Stimulated activated CD4-positive, alpha-beta T cell treated with anti-CD3 and anti-CD28 coated beads, Interleukin-15, amount 100 ng/mL, for 1 hour (primary cell): ENCODE results near the gene CCP110.
A peak's percentile ranks its signal among the peaks of the same experiment; 100 is the strongest.
"Not testable (repeated sequence)": the region's sequence is repeated elsewhere in the genome, so short reads cannot be mapped to it uniquely, and the experiment has no call there.

Source experiments
- DNase-seq, 2 donors: peaks; one replicate each; pipeline ENCODE4 v3.0.0-alpha.2; 2020; ENCODE audit warnings: low read depth in 1 of 2, low spot score in 1 of 2

The CCP110 gene

GRCh38 chr16:19512297-19512696, 11.4 kb upstream of the CCP110 start:
- no peak for DNase-seq

DNA sequence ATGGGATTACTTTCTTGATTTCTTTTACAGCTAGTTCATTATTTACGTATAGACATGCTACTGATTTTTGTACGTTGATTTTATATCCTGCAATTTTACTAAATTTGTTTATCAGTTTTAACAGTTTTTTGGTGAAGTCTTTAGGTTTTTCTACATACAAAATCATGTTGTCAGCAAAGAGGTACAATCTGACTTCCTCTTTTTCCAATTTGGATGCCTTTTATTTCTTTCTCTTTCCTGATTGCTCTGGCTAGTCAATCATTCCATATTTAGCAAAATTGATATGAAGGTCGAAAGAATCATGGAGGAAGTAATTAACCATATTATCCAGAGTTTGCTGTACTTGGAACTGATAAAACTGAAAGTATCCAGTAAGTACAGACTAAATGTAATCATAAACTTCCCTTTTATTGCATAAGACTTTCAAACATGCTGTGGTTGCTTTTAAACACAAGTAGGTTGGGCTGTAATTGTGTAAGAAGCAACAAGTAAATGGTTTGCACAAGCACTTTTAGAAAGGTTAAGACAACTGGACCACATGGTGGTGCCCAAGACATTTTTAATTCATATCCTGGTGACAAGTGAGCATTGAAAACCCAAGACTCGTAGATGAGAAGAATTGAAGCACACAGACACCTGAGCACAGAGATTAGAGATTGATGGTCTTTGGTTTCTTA, 10.2 kb upstream of the CCP110 start:
- no peak for DNase-seq

- DNase-seq = no peak
Observed at GRCh38 chr16:19515757-19516156, 8.0 kb upstream of the CCP110 start.

- DNase-seq = no peak
Observed at GRCh38 chr16:19517424-19518089, 6.2 kb upstream of the CCP110 start.

- DNase-seq = no peak
Observed at GRCh38 chr16:19518388-19518787, 5.4 kb upstream of the CCP110 start.

DNA sequence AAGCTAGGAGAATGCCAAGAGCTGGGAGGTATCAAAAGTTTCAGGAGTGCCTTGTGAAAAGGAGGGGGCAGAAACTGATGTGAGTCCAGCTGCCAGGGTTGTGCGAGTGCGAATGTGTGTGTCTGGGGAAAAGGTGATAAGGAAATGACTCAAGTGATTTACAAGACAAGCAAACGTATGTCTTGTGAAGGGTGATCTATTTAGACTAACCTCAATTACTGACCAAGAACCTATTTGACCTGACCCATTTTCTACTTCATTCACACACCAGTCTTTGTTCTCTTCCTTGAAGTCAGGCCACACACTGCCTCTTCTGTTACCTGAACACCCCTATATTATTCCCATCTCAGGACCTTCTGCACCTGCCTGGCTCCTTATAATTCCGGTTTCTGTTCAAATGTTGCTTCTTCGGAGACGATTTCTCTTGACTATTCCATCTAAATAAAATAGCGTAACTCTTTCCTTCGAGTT, 2.8 kb upstream of the CCP110 start:
- no peak for DNase-seq

GRCh38 chr16:19521471-19522396, 2.0 kb upstream of the CCP110 start, which contains the start of gene GDE1:
Gene GDE1 (minus strand): TSS chr16:19522098. CDS start chr16:19521964, 134 bp downstream.
- peak; percentile 89 to 94 for DNase-seq

- DNase-seq = no peak
Observed at GRCh38 chr16:19522397-19522732, 1.4 kb upstream of the CCP110 start.

DNA sequence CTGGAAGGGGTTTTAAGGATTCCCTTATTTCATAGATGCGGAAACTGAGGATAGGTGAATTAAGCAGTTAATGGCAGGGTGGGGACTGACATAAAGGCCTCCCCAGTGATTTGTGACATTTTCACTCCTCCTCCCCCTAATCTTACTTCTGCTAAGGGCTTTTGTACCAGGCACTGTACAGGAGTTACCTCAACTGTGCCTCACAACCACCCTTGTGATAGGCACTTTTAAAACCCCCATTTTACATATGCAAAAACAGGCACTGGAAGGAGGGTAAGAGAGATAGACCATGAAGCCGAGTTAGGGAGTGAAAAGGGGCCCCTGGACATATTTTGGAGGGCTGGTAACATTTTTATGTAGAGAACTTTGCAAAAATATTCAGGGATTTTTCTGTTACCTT, 982 bp upstream of the CCP110 start:
- no peak for DNase-seq

DNA sequence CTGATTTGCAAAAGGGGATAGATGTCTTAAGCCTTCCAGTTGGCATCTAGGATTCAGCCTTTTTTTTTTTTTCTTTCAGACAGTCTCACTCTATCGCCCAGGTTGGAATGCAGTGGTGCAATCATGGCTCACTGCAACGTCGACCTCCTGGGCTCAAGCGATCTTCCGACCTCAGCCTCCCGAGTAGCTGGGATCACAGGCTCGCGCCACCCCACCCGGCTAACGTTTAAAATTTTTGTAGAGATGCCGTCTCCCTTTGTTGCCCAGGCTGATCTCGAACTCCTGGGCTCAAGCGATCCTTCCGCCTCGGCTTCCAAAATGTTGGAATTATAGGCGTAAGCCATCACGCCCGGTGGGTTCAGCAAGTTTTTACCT, 571 bp upstream of the CCP110 start:
- DNase-seq = no peak

DNA sequence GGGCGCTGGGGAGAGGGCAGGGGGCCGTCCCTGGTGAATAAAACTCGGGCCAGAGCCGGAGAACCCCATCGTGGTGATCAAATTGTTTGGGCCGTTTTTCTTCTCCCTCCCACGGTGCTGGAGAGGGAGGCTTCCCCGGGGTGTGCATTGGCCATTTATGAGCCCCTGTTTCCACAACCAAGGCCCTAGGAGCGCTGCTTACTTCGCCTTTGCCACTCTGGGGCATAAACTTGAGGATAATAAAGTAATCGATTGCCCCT, 544 bp downstream of the CCP110 start:
- DNase-seq = no peak

- DNase-seq = no peak
Observed at GRCh38 chr16:19524616-19525384, 1.1 kb downstream of the CCP110 start.

DNA sequence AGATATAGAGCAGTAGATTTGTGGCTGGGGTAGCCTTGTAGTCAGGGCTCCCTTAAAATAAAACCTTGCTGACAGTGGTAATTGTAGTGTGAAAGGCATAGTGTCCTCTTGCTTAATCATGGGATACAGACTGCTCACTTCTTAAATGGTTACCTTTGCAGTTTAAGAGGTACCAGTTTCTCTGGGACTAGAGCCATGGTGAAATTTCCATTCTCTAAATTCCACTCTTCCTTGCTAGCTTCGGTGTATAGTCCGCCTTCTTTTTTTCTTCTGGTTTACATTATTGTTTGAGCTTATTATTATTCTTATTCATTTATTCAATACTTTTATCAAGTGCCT, 1.6 kb downstream of the CCP110 start:
- no peak for DNase-seq

- no peak for DNase-seq
Observed at GRCh38 chr16:19527161-19527560, 3.4 kb downstream of the CCP110 start.

GRCh38 chr16:19528666-19529065, 4.9 kb downstream of the CCP110 start:
- DNase-seq = no peak

- no peak for DNase-seq
Observed at GRCh38 chr16:19532601-19533000, 8.9 kb downstream of the CCP110 start.

GRCh38 chr16:19540241-19540970, 16.7 kb downstream of the CCP110 start:
- no peak for DNase-seq

- DNase-seq = no peak
Observed at GRCh38 chr16:19542138-19542821, 18.5 kb downstream of the CCP110 start.

DNA sequence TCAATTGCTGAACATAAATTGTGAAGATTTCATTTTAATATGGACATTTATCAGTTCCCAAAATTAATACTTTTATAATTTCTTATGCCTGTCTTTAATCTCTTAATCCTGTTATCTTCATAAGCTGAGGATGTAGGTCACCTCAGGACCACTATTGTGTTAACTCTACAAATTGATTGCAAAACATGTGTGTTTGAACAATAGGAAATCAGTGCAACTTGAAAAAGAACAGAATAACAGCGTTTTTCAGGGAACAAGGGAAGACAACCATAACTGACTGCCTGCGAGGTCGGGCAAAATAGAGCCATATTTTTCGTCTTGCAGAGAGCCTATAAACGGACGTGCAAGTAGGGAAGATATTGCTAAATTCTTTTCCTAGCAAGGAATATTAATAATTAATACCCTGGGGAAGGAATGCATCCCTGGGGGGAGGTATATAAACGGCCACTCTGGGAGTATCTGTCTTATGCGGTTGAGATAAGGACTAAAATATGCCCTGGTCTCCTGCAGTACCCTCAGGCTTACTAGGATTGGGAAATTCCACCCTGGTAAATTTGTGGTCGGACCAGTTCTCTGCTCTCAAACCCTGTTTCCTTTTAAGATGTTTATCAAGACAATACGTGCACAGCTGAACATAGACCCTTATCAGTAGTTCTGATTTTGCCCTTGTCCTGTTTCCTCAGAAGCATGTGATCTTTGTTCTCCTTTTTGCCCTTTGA, 19.7 kb downstream of the CCP110 start:
- not testable (repeated sequence) for DNase-seq

GRCh38 chr16:19548144-19548543, 24.4 kb downstream of the CCP110 start:
- DNase-seq = no peak
